Tibial artery (tissue), 4 donors: ENCODE measurements around the gene SPP1.

Experiments
- DNase-seq, 2 donors: peaks; one replicate each; pipeline ENCODE4 v3.0.0-alpha.2; 2019
- H3K27ac ChIP-seq, 2 donors: fragments of 200-600 bp; sonication (generic) in 1 of 2; 1 replicate in 1 of 2; 2 replicates in 1 of 2; pipeline ENCODE4 v1.5.1; 2018 to 2019; ENCODE audit warnings: mild to moderate bottlenecking in 1 of 2
- H3K27me3 ChIP-seq, 2 donors: fragments of 200-600 bp; sonication (generic) in 1 of 2; one replicate each; pipeline versions ENCODE4 v1.5.1 to v1.6.0; 2016 to 2019
- H3K36me3 ChIP-seq, 3 donors: fragments of 200-600 bp; sonication (generic) in 2 of 3; one replicate each; pipeline ENCODE4 v1.5.1; 2016 to 2019; ENCODE audit warnings: mild to moderate bottlenecking in 2 of 3
- H3K4me1 ChIP-seq, 4 donors: fragments of 200-600 bp; sonication (generic) in 2 of 4; 1 replicate in 3 of 4; 2 replicates in 1 of 4; pipeline ENCODE4 v1.5.1; 2016 to 2019
- H3K4me3 ChIP-seq, 2 donors: fragments of 200-600 bp; sonication (generic) in 1 of 2; 1 replicate in 1 of 2; 2 replicates in 1 of 2; pipeline ENCODE4 v1.5.1; 2018 to 2019; ENCODE audit warnings: mild to moderate bottlenecking in 2 of 2
- H3K9me3 ChIP-seq, 3 donors: fragments of 200-600 bp; sonication (generic) in 1 of 3; one replicate each; pipeline ENCODE4 v1.5.1; 2016 to 2019
- CTCF ChIP-seq, 2 experiments: fragments of 200-600 bp in 1 of 2; fragments of 450-650 bp in 1 of 2; IDR thresholded peaks; one replicate each; pipeline ENCODE4 v1.5.1; 2017 to 2019; ENCODE audit warnings: antibody characterized with exemption in 2 of 2, mild to moderate bottlenecking in 1 of 2, moderate library complexity in 1 of 2
- intact Hi-C: fragments of 100-400 bp; cut with DNase I; formaldehyde crosslinking; loops from one replicate; pipeline ENCODE4 v1.15.0; 2023; ENCODE audit warnings: low total_unique reads

The SPP1 gene

GRCh38 chr4:87961993-87962392 is 13.5 kb upstream of the SPP1 start:
- no peak for DNase-seq
- Histone ChIP-seq H3K36me3 (no peaks in the 10 kb centered on the region), H3K4me3 (no peak overlapping the region), H3K27ac (no peak overlapping the region), H3K9me3 (no peaks in the 10 kb centered on the region), H3K4me1 (no peaks in the 10 kb centered on the region), H3K27me3 (peaks cover 0 to 7% of the 10 kb centered on the region in 2 donors)
- intact Hi-C loops: no loop called here
- no peak for TF ChIP-seq CTCF (IDR thresholded peaks at IDR 0.05)

GRCh38 chr4:87962398-87963146 is 12.9 kb upstream of the SPP1 start:
- H3K27ac ChIP-seq: no peak overlapping the region
- H3K4me1 ChIP-seq: no peaks in the 10 kb centered on the region
- H3K9me3 ChIP-seq: no peaks in the 10 kb centered on the region
- intact Hi-C loops: no loop called here
- peaks cover 0 to 10% of the 10 kb centered on the region in 2 donors for H3K27me3 ChIP-seq
- DNase-seq: no peak
- no peak for TF ChIP-seq CTCF (IDR thresholded peaks at IDR 0.05)
- H3K36me3 ChIP-seq: no peaks in the 10 kb centered on the region
- H3K4me3 ChIP-seq: no peak overlapping the region

DNA sequence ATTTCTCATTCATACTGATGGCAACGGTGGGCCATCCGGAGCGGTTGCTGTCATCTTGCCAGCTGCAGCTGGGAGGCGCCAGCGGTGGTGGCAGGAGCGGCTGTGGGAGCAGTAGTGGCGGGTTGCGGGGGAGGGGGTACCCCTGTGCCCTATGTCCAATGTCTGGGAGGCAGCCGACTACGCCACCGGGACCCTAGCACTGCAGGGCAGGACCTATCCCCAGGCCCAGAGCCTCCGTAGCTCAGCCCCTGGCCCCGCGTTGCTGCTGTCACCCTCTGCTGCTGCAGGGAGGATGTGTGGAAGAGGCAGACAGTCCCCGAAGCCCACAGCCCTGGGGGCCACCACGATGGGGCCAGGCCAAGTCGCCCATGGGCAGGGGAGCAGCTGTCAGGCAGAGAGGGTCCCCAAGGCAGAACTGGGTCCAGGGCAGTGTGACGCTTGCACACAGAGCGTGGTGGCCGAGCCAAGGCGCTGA is 10.0 kb upstream of the SPP1 start:
- TF ChIP-seq CTCF (IDR thresholded peaks at IDR 0.05): no peak
- intact Hi-C loops: no loop called here

DNA sequence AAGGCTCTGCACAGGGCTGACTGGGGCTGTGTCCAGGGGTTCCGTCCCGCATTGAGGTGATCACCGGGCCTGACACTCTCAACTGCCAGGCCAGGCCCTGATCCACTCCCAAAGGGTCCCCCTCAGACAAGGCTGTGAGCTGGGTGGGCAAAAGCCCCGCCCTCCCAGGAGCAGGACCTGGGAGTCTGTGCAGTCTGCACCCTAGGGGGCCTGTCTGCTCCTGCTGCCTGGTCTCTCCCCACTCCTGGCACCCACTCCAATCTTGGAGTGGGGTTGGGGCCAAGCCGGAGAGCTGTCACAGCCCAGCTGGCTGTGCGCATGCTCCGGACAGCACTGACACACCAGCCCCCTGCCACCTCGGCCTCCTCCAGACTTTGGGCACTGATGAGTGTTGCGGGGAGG is 9.4 kb upstream of the SPP1 start:
- no peaks in the 10 kb centered on the region for H3K9me3 ChIP-seq
- no peaks in the 10 kb centered on the region for H3K4me1 ChIP-seq
- H3K27ac ChIP-seq: no peak overlapping the region
- H3K27me3 ChIP-seq: peaks cover 0 to 10% of the 10 kb centered on the region in 2 donors
- no peak overlapping the region for H3K4me3 ChIP-seq
- H3K36me3 ChIP-seq: no peaks in the 10 kb centered on the region
- no peak for DNase-seq
- TF ChIP-seq CTCF (IDR thresholded peaks at IDR 0.05): no peak
- intact Hi-C loops: no loop called here

More for the DNA sequence above, 10.0 kb upstream of the SPP1 start:
- Histone ChIP-seq H3K9me3 (no peaks in the 10 kb centered on the region), H3K36me3 (no peaks in the 10 kb centered on the region), H3K27me3 (peaks cover 0 to 10% of the 10 kb centered on the region in 2 donors), H3K27ac (no peak overlapping the region), H3K4me3 (no peak overlapping the region), H3K4me1 (no peaks in the 10 kb centered on the region)
- no peak for DNase-seq

DNA sequence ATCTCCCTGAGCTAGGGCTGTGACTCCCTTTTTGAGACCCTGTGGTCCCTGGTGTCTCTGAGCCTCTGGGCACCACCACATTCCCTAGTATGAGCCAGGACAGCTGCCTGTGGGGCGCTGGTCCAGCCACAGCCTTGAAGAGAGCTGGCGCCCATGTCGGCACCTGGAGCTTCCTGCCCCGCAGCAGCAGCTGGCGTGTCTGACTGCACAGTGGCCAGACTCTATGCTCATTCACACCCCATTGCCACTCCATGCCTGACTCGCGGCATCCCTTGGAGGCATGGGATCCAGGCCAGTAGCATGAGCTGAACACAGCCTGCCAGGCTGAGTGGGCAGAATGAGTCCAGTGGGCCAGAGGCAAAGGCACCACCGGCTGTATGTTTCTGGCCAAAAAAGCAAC is 8.3 kb upstream of the SPP1 start:
- H3K4me3 ChIP-seq: no peak overlapping the region
- DNase-seq: no peak
- H3K27me3 ChIP-seq: peaks cover 0 to 10% of the 10 kb centered on the region in 2 donors
- no peak overlapping the region for H3K27ac ChIP-seq
- no peaks in the 10 kb centered on the region for H3K36me3 ChIP-seq
- H3K9me3 ChIP-seq: no peaks in the 10 kb centered on the region
- no peaks in the 10 kb centered on the region for H3K4me1 ChIP-seq
- intact Hi-C loops: no loop called here
- TF ChIP-seq CTCF (IDR thresholded peaks at IDR 0.05): no peak
